Measurements from ENCODE around the gene GPR153.

Gene GPR153

GRCh38 chr1:6271006-6271405, 10.1 kb upstream of the GPR153 start:
- Histone ChIP-seq H3K27ac (ENCODE audit: low read depth, low read length, poor library complexity, severe bottlenecking) (no peak overlapping the region), H3K9ac (ENCODE audit: low read length) (no peak overlapping the region)

GRCh38 chr1:6270401-6270800, 9.5 kb upstream of the GPR153 start:
- no peaks in the 10 kb centered on the region for H3K4me1 ChIP-seq (ENCODE audit: insufficient read depth, low read length, severe bottlenecking)
- no peak overlapping the region for H2AFZ ChIP-seq (ENCODE audit: low read length)
- no peak overlapping the region for H3K27ac ChIP-seq (ENCODE audit: low read depth, low read length, poor library complexity, severe bottlenecking)
- H3K9me3 ChIP-seq (ENCODE audit: low read length), result no peaks in the 10 kb centered on the region
- no peaks in the 10 kb centered on the region for H3F3A ChIP-seq (ENCODE audit: insufficient read depth, low read length)
- H3K4me3 ChIP-seq (ENCODE audit: low read depth, low read length, poor library complexity, severe bottlenecking), result no peak overlapping the region
- H3K27me3 ChIP-seq (ENCODE audit: insufficient read depth, low read length), result 0 out of 2 replicates have a peak, but pooled peaks cover 3% of the 10 kb centered on the region
- H3K9ac ChIP-seq (ENCODE audit: low read length), result no peak overlapping the region
- no peaks in the 10 kb centered on the region for H3K36me3 ChIP-seq (ENCODE audit: insufficient read depth, low read length)
- H3K79me2 ChIP-seq (ENCODE audit: insufficient read depth, low read length), result no peaks in the 10 kb centered on the region
- no peaks in the 10 kb centered on the region for H4K20me1 ChIP-seq (ENCODE audit: insufficient read depth, low read length)
- no peaks in the 10 kb centered on the region for H3K9me2 ChIP-seq (ENCODE audit: low read depth, low read length)
- H3K4me2 ChIP-seq (ENCODE audit: low read length), result no peak overlapping the region
- TF ChIP-seq EZH2 (IDR thresholded peaks at IDR 0.05; ENCODE audit: borderline replicate concordance, low read length), result no peak
- TF ChIP-seq CTCF (IDR thresholded peaks at IDR 0.05; ENCODE audit: low read length), result no peak

More at GRCh38 chr1:6271006-6271405, 10.1 kb upstream of the GPR153 start:
- 0 out of 2 replicates have a peak, but pooled peaks cover 3% of the 10 kb centered on the region for H3K27me3 ChIP-seq (ENCODE audit: insufficient read depth, low read length)
- no peaks in the 10 kb centered on the region for H3K9me2 ChIP-seq (ENCODE audit: low read depth, low read length)
- no peak overlapping the region for H3K4me3 ChIP-seq (ENCODE audit: low read depth, low read length, poor library complexity, severe bottlenecking)
- H3F3A ChIP-seq (ENCODE audit: insufficient read depth, low read length), result no peaks in the 10 kb centered on the region
- no peaks in the 10 kb centered on the region for H4K20me1 ChIP-seq (ENCODE audit: insufficient read depth, low read length)
- H3K4me2 ChIP-seq (ENCODE audit: low read length), result no peak overlapping the region
- H3K9me3 ChIP-seq (ENCODE audit: low read length), result no peaks in the 10 kb centered on the region
- H3K36me3 ChIP-seq (ENCODE audit: insufficient read depth, low read length), result no peaks in the 10 kb centered on the region
- H3K79me2 ChIP-seq (ENCODE audit: insufficient read depth, low read length), result no peaks in the 10 kb centered on the region
- no peak overlapping the region for H2AFZ ChIP-seq (ENCODE audit: low read length)
- H3K4me1 ChIP-seq (ENCODE audit: insufficient read depth, low read length, severe bottlenecking), result no peaks in the 10 kb centered on the region
- TF ChIP-seq EZH2 (IDR thresholded peaks at IDR 0.05; ENCODE audit: borderline replicate concordance, low read length) (no peak), CTCF (IDR thresholded peaks at IDR 0.05; ENCODE audit: low read length) (no peak)

- H3F3A ChIP-seq (ENCODE audit: insufficient read depth, low read length), result no peaks in the 10 kb centered on the region
- H3K79me2 ChIP-seq (ENCODE audit: insufficient read depth, low read length), result no peaks in the 10 kb centered on the region
- H3K9me3 ChIP-seq (ENCODE audit: low read length), result no peaks in the 10 kb centered on the region
- H3K4me1 ChIP-seq (ENCODE audit: insufficient read depth, low read length, severe bottlenecking), result no peaks in the 10 kb centered on the region
- no peak overlapping the region for H2AFZ ChIP-seq (ENCODE audit: low read length)
- H3K27me3 ChIP-seq (ENCODE audit: insufficient read depth, low read length), result 0 out of 2 replicates have a peak, but pooled peaks cover 3% of the 10 kb centered on the region
- H3K9me2 ChIP-seq (ENCODE audit: low read depth, low read length), result no peaks in the 10 kb centered on the region
- H3K36me3 ChIP-seq (ENCODE audit: insufficient read depth, low read length), result no peaks in the 10 kb centered on the region
- no peak overlapping the region for H3K4me3 ChIP-seq (ENCODE audit: low read depth, low read length, poor library complexity, severe bottlenecking)
- no peak overlapping the region for H3K9ac ChIP-seq (ENCODE audit: low read length)
- H3K4me2 ChIP-seq (ENCODE audit: low read length), result no peak overlapping the region
- no peak overlapping the region for H3K27ac ChIP-seq (ENCODE audit: low read depth, low read length, poor library complexity, severe bottlenecking)
- no peaks in the 10 kb centered on the region for H4K20me1 ChIP-seq (ENCODE audit: insufficient read depth, low read length)
- TF ChIP-seq EZH2 (IDR thresholded peaks at IDR 0.05; ENCODE audit: borderline replicate concordance, low read length), result no peak
- TF ChIP-seq CTCF (IDR thresholded peaks at IDR 0.05; ENCODE audit: low read length), result no peak
Observed at GRCh38 chr1:6269720-6270400, 9.0 kb upstream of the GPR153 start.
